Activated CD4-positive, alpha-beta T cell treated with anti-CD3 and anti-CD28 coated beads, Interleukin-2, amount 50 U/mL, for 1 hour (primary cell): Measurements from ENCODE around the gene RSPH10B2.
"Not testable (repeated sequence)": the region's sequence is repeated elsewhere in the genome, so short reads cannot be mapped to it uniquely, and the experiment has no call there.

Source experiments
- DNase-seq: peaks from one replicate; pipeline ENCODE4 v3.0.0-alpha.2; 2020

Gene RSPH10B2

GRCh38 chr7:6792113-6792872 lies 38.4 kb downstream of the RSPH10B2 start:
- not testable (repeated sequence) for DNase-seq

GRCh38 chr7:6794276-6794675 lies 40.4 kb downstream of the RSPH10B2 start:
- DNase-seq = not testable (repeated sequence)

- DNase-seq = not testable (repeated sequence)
Observed at GRCh38 chr7:6797218-6797617, 43.3 kb downstream of the RSPH10B2 start.

GRCh38 chr7:6798047-6798446 lies 44.1 kb downstream of the RSPH10B2 start:
- DNase-seq = not testable (repeated sequence)

DNA sequence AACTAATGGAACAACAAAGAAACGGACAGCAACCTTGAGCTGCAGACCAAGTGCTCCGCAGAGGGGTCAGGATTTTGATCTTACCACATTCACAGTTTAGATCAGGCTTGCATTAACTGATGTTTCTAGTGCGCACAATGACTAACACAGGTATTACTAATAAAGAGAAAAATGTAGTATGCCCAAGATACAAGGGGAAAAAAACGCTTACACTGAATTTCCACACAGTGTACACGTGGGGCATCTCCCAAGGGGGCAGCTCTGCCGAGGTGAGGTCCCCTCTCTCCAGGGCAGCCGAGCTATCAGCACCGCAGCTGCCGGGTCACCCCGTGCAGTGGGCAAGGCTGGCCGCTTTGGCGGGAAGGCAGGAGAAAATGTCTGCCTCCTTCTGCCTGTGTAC lies 46.0 kb downstream of the RSPH10B2 start:
- not testable (repeated sequence) for DNase-seq

GRCh38 chr7:6800331-6800730 lies 46.4 kb downstream of the RSPH10B2 start:
- not testable (repeated sequence) for DNase-seq

DNA sequence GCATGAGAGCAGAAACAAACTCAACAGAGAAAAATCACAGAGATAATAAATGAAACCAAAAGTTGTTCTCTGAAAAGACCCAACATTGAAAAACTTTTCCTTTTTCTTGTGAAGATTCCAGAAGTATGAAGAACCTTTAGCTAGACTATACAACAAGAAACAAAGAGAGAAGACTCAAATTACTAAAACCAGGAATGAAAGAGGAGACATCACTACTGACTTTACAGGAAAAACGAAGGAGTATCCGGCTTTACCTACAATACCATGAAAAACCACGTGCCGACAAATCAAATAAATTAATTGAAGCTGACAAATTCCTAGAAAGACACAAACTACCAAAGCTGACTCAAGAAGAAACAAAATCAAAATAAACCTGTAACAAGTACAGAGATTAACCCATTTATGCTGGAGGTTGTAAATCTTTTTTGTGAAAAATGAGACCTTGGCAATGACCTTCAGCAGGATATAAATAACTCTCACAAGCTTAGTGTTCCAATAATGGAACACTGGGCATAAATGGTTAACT lies 53.6 kb downstream of the RSPH10B2 start:
- not testable (repeated sequence) for DNase-seq

DNA sequence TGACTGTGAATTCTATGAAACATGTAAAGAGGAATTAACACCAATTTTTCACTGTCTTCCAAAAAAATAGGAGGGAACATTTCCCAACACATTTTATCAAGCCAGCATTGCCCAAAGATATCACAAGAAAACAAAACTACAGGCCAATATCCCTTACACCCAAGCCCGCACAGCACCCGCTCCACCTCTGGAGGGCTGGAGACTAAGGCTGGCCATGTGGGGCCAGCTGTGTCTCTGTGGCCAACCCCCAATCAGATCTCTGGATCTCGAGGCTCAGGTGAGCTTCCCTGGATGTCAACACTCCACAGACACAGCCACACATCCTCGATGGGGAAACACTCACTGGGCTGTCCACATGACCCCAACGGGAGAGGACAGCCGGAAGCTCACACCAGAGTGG lies 54.1 kb downstream of the RSPH10B2 start:
- not testable (repeated sequence) for DNase-seq

- not testable (repeated sequence) for DNase-seq
Observed at GRCh38 chr7:6813011-6813410, 59.1 kb downstream of the RSPH10B2 start.

DNA sequence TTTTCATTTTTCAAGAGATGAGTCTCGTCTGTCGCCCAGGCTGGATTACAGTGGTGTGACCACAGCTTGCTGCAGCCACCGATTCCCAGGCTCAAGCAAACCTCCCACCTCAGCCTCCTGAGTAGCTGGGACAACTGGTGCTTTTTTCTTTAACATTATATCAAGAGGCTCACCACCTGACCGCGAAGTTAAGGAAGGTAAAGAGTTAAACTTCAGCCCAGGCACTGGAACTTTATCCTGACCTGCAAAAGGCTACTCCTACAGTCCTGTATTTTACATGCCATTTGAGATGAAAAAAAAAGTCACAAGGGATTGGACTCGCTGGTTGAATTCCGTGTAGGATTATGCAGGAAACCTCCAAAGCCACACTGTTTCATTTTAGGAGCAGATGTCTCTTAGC lies 61.6 kb downstream of the RSPH10B2 start:
- DNase-seq = not testable (repeated sequence)

DNA sequence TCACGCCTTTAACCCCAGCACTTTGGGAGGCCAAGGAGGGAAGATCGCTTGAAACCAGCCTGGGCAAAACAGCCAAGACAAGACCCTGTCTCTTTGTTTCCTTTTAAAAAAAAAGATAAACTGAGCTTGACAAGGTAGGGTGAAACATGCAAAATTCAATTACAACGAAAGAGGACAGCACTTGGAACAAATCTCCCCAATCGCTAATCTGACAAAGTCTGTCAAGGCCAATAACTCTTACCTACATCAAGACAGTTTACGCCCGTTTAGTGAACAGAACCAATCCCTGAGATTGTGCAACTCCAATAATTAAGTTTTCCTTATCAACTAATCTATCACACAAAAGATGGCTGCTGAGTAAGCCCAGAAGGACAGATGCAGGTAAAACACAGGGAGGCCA lies 67.7 kb downstream of the RSPH10B2 start:
- not testable (repeated sequence) for DNase-seq

GRCh38 chr7:6825236-6826125 lies 71.6 kb downstream of the RSPH10B2 start:
- DNase-seq = not testable (repeated sequence)

DNA sequence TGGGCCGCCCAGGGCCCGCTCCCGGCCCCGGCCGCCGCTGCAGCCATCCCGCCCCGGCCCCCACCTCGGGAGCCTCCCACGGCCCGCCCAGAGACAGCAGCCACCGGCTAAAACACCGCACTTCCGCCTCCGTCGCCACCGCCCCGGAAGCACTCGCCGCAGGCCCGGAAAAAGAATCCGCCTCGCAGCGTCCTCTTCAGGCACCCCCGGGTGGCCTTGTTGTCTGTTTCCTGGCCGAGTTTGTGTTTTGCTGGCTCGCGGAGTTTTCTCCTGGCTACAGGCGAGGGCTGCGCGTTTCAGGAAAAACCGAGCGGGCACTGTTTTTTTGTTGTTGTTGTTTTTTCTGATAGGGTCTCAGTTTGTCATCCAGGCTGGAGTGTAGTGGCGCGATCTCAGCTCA lies 72.2 kb downstream of the RSPH10B2 start, which contains the start of gene CCZ1B:
CCZ1B (minus strand) TSS at position 125 of the 400 bp plus-strand sequence; CDS start at position 47, 78 bp downstream.
- DNase-seq = peak; percentile 88

- DNase-seq = not testable (repeated sequence)
Observed at GRCh38 chr7:6827180-6827579, 73.3 kb downstream of the RSPH10B2 start.

- DNase-seq = not testable (repeated sequence)
Observed at GRCh38 chr7:6829616-6830015, 75.7 kb downstream of the RSPH10B2 start.

DNA sequence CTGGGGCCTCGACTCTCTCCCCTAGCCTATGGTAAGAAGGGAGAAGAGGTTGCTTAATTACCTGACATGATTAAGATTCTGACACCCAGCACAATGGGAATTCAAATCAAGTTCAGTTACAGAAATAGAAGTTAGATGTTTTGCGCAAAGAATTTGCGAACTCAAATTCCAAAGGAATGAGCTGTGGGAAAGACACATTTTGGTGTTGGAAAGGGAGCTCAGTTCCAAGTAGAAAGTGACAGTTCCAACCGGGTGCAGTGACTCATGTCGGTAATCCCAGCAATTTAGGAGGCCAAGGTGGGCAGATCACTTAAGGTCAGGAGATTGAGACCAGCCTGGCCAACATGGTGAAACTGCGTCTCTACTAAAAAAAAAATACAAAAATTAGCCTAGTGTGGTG lies 76.1 kb downstream of the RSPH10B2 start:
- not testable (repeated sequence) for DNase-seq

- DNase-seq = no peak
Observed at GRCh38 chr7:6831018-6831725, 77.3 kb downstream of the RSPH10B2 start.

DNA sequence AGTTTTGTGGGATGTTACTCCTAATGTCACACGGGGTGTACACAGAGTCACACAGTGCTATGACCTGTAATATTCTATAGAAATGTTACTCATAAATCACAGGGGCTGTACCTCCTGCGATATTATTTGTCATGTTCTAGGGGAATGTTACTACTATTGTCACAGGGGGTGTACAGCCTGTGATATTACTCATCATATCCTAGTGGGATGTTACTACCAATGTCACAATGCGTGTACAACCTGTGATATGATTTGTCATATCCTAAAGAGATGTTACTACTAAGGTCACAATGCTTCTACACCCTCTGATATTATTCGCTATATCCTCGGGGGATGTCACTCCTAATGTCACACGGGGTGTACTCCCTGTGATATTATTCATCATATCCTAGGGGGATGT lies 79.7 kb downstream of the RSPH10B2 start:
- DNase-seq = no peak

DNA sequence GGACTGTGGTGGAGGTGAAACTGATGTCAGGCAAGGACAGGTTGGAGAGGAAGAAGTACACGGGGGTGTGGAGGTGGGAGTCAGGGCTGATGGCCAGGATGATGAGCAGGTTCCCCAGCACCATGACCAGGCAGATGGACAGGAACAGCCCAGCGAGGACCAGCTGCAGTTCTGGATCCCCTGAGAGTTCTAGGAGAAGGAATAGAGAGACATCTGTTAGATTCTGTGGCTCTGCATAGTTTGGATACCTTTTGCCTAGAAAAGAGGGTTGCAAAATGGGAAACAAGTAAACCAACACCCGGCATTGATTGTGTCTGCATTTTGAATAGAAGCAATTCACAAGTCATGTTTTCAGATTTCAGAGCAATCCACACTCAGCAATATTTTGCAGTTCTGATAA lies 81.6 kb downstream of the RSPH10B2 start:
- DNase-seq = not testable (repeated sequence)

DNA sequence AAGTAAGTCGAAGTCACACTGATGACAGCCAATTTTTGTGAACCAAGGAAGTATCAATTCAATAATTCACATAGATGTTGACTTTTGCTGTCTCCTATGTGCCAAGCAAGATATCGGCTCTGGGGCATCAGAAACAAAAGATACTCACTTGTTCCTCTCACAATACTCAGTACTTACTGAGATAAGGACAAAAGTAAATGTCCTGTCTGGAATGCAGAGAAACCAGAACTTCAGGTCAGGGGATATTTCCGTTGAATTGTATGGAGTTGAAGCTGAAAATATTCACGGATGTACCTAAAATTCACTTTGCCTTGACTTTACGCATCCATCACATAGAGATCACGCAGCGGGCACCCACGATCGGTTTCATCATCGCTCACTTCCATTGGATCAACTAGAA lies 83.2 kb downstream of the RSPH10B2 start:
- DNase-seq = not testable (repeated sequence)

- DNase-seq = not testable (repeated sequence)
Observed at GRCh38 chr7:6842278-6842921, 88.5 kb downstream of the RSPH10B2 start.

DNA sequence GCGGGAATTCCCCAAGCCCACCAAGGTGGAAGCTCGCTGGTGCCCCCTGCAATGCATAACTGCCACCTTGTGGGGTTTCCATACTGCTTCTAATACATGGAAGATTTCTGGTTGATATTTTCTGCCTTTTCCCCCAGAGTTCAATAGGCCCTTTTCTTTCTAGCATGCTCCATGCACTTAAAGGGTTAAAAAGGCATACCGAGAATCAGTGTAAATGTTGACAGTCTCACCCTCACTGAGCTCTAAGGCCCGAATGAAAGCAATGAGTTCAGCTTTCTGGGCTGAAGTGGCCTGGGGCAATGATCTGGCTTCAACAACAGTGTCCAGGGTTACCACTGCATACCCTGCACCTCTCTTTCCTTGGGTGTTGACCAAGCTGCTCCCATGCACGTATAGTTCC lies 89.2 kb downstream of the RSPH10B2 start:
- not testable (repeated sequence) for DNase-seq
